GM19467 (cell line): ENCODE results near the gene ANTKMT.
"Not testable (repeated sequence)": the region's sequence is repeated elsewhere in the genome, so short reads cannot be mapped to it uniquely, and the experiment has no call there.

Experiments
- ATAC-seq: cut with Tn5 transposase; IDR thresholded peaks from one replicate; pipeline ENCODE4 v1.9.1; 2021; ENCODE audit warnings: mild to moderate bottlenecking, moderate library complexity; ENCODE audit not compliant: unreplicated experiment

ANTKMT gene

GRCh38 chr16:680967-681745 is 39.8 kb upstream of the ANTKMT start:
- no peak for ATAC-seq

- no peak for ATAC-seq
Measured at GRCh38 chr16:681746-682427, 39.1 kb upstream of the ANTKMT start.

- ATAC-seq, result no peak
Measured at GRCh38 chr16:682493-683395, 38.2 kb upstream of the ANTKMT start.

GRCh38 chr16:683396-684070 is 37.4 kb upstream of the ANTKMT start:
- no peak for ATAC-seq

- ATAC-seq, result peak; percentile 62
Measured at GRCh38 chr16:684071-684794, 36.7 kb upstream of the ANTKMT start, which contains the start of gene JMJD8. JMJD8 (minus strand) TSS chr16:684334; CDS start chr16:684319, 15 bp downstream.

GRCh38 chr16:684961-685696 is 35.8 kb upstream of the ANTKMT start:
- no peak for ATAC-seq

GRCh38 chr16:685967-686366 is 35.0 kb upstream of the ANTKMT start:
- no peak for ATAC-seq

- no peak for ATAC-seq
Measured at GRCh38 chr16:686459-687260, 34.3 kb upstream of the ANTKMT start.

- ATAC-seq, result no peak
Measured at GRCh38 chr16:687499-687898, 33.4 kb upstream of the ANTKMT start.

GRCh38 chr16:689175-689897 is 31.6 kb upstream of the ANTKMT start:
- ATAC-seq, result no peak

GRCh38 chr16:691242-691641 is 29.7 kb upstream of the ANTKMT start:
- not testable (repeated sequence) for ATAC-seq

- ATAC-seq, result no peak
Measured at GRCh38 chr16:692356-693108, 28.4 kb upstream of the ANTKMT start.

- ATAC-seq, result no peak
Measured at GRCh38 chr16:693364-693763, 27.6 kb upstream of the ANTKMT start.

GRCh38 chr16:693766-694165 is 27.2 kb upstream of the ANTKMT start:
- no peak for ATAC-seq

- no peak for ATAC-seq
Measured at GRCh38 chr16:694187-694862, 26.6 kb upstream of the ANTKMT start.

GRCh38 chr16:694863-695354 is 26.0 kb upstream of the ANTKMT start:
- ATAC-seq, result no peak
